GM21360 (cell line): Measurements from ENCODE around the gene NAPB.

Source experiments
- ATAC-seq: cut with Tn5 transposase; IDR thresholded peaks from one replicate; pipeline ENCODE4 v1.9.1; 2021; ENCODE audit warnings: mild to moderate bottlenecking, moderate library complexity; ENCODE audit not compliant: unreplicated experiment

NAPB gene

DNA sequence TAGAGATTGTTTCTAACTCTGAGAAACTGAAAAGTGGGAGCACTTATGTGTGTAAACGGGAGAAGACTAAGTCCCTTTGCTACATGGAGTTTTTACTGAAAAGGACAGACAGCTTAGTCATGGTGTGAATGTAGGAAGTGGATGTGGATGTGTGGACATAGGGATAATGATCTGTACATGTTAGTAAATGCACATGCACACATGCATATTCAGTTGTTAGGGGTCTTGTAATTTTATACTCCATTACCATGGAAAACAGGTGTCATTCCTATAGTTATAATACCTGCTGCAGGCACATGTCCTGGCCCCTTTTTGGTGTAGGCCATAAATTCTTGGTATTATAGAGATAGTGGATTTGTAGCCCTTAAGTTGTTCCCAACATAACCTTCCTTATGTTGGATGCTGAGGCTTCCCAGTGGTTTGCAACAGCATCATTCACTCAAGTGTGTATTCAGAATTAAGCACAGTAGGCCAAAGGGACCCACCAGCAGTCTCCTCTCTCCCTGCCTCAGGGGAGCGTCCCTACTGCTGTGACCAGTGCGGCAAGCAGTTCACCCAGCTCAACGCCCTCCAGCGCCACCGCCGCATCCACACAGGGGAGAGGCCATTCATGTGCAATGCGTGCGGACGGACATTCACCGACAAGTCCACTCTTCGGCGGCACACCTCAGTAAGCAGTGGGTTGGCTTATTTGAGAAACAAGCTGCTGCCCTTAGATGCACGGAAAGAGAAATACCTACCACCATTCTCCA lies 52.0 kb downstream of the NAPB start:
- no peak for ATAC-seq

DNA sequence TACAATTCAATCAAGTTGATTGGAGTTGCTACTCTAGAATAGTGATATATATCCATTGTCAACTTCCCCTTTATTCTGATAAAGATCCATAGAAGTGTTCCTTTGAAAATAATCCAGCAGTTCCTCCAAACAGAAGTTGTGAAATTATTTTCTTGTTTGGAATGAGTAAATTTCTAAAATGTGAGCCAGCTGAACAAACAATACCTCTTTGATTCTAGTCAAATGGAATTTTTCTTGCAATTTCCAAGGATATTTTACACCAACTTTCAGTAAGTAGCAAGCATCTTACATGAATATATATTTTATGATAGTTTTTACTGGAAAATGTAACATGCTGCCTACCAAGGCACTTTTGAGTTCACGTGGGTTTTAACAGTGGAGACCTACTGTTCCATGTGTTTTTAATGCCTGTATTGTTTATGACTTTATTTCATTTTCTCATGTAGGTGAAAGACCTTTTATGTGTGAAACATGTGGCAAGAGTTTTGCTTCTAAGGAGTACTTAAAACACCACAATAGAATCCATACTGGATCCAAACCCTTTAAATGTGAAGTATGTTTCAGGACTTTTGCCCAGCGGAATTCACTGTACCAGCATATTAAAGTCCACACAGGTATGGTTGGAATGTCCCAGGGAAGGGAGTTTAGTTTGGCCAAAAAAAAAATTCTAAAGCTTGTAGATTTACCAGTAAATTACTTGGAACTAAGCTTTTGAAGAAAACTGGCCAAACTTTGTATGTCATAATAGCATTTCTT lies 52.8 kb downstream of the NAPB start:
- ATAC-seq, result no peak

GRCh38 chr20:23367770-23368169 lies 53.5 kb downstream of the NAPB start:
- ATAC-seq, result no peak

- ATAC-seq, result no peak
Measured at GRCh38 chr20:23366384-23366783, 54.9 kb downstream of the NAPB start.

GRCh38 chr20:23365390-23366165 lies 55.7 kb downstream of the NAPB start:
- no peak for ATAC-seq

DNA sequence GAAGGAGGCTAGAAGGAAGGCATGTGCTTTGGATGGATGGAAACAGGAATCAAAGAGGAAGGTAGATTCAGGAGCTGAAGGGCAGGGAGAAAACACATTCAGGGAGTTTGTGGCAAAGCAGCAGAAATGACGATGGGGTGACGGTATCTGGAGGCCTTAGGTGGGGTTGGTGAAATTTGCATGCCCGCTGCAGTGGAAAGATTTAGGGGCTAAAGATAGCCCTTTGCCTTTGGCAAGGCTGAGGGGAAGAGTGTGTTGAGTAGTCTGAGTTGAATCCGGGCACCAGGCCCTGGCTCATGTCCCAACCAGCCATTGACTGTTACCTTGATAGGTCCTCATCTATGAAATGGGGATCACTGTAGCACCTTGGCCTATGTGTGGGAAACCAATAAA lies 58.0 kb downstream of the NAPB start:
- ATAC-seq, result no peak

DNA sequence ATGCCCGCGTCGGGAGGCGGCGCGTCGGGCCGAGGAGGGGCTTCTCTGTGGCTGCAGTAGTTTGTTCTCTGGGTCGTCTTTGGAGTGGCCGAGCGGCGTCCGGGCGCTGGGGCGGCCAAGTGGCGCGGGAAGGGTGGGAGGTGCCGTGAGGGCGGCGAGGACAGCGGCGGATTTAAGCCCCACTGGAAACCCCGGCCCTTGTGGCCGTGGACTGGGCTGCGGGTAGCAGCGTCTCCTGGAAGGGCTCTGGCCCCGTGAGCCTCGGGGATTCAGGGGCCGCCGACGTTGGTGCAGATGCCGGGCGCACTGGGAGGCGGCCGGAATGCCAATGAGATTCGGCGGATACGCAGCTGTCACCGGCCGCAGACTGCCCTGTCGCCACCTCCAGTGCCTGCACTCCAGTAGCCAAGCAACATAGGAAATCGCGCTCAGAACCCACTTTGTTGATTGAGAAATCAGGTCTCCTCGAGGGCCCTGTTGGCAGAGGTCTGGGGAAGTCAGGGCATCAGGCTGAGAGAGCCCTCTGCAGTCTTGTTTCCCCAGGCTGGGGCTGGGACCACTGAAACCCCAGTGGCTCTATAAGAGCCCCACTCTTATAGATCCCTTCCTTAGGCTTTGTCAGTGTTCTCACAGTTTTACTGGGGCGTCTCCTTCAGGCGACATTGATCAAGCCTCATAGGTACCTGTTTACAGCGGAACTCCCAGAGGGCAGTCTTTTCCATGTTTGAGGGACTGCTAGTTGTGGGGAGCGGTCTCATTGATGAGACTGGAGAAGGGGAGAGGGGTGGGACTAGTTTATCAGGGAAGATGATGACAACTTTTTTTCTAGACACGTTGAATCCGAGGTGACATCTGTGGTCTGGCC lies 58.7 kb downstream of the NAPB start:
- peak; percentile 11 for ATAC-seq

- ATAC-seq, result peak; percentile 61
Measured at GRCh38 chr20:23361476-23362391, 59.6 kb downstream of the NAPB start, which contains the start of gene GZF1. GZF1 (plus strand) TSS chr20:23362182; CDS start chr20:23364384, 2,202 bp downstream.

DNA sequence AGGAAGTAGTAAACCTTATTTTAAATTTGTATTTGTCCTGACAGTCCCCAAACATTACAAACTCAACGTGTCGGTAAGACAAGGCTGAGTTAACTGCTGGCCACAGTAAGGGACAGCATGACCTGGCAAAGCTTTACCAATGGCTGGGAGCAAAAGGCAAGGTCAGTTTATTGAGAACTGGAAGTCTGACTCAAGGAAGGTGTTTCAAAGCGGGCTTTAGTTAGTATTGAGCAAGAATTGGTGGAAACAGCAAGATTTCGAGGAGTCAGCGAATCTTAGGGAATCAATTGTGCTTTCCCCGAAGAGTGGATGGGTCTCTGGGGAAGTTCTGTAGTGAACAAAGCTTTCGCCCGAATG lies 60.2 kb downstream of the NAPB start:
- no peak for ATAC-seq

DNA sequence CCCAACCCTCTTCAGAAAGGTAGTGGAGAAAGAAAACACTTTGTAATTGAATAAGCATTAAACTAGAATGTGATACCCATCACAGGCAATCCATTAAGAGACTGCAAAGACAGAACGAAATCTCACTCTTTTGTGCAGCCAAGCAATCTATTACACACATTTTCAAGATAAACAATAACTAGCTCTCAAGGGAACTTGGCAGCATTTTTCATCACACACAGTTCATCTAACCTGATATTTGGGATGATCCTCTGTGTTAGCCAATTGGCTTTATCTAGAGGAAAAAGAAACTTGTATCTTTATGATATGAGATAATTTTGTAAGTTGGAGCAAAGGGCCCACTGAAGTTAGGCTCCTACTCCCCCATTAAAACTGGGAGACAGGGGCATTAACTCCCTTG lies 60.8 kb downstream of the NAPB start:
- ATAC-seq, result no peak

- no peak for ATAC-seq
Measured at GRCh38 chr20:23358923-23359593, 62.2 kb downstream of the NAPB start.

DNA sequence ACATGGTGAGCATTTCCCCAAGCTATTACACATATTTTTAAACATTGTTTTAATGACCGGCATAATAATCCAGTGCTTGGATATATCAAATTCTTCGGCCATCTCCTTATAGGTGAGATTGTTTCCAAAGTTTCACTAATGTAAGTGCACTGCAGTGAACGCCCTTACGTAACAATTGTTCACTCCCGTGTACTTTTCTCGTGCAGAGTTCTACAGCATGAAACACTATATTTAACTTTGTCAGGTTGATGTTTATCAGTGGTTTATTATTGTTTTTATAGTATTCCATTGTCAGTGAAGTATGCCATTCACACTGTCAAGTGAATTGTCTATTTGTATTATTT lies 62.8 kb downstream of the NAPB start:
- ATAC-seq, result no peak

DNA sequence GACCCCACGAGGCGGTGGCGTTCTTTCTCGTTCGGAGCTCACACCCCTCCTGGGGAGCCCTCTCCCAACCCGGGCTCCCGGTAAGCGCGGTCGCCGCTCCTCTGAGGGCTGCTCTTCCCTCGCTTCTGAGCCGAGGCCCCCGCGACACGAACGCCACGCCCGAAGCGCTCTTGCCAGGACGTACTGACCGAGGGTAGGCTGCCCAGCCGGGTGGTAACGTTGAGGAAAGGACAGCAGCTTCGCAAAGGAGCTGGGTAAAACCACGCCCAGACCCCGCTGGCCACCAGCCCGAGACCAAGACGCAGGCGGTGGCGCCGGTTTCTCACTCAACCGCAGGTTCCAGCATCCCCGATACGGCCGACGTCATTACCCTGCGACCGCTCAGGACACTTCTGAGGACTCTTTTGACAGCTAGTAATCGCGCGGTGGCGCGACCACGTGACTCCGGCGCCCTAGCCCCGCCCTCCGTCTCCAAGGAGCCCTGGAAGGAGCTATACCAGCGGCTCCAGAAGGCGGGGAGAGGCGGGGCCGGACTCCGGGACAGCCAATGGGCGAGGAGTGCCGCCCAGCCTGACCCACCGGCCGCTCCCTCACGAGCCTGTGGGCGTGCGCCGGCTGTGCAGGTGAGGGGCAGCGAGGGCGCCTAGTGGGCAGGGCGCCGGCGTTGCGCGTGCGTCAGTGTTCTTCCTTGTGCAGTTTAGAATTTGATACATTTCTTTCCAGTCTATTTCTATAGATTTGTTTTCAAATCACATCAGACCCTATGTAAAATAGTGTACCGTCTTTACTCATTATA lies 63.3 kb downstream of the NAPB start:
- peak; percentile 75 for ATAC-seq

DNA sequence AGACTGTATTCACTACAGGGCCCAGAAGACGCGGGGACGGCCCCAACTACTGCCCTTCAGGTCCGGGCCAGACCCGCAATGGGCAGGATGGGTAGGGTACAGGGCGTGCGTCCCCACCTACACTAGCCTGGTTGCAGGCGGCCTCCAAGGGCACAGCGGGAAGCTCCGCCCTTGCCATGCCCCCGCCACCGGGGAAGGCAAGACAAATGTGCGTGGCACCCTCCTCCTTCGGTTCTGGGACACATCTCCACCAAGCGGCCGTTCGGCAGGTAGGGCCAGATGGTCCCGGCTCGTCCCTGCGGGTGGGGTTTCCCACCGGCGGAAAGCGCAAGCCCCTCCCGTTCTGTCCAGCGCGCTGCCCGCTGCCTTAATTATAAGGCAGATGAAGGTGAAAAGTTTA lies 65.1 kb downstream of the NAPB start:
- ATAC-seq, result no peak

DNA sequence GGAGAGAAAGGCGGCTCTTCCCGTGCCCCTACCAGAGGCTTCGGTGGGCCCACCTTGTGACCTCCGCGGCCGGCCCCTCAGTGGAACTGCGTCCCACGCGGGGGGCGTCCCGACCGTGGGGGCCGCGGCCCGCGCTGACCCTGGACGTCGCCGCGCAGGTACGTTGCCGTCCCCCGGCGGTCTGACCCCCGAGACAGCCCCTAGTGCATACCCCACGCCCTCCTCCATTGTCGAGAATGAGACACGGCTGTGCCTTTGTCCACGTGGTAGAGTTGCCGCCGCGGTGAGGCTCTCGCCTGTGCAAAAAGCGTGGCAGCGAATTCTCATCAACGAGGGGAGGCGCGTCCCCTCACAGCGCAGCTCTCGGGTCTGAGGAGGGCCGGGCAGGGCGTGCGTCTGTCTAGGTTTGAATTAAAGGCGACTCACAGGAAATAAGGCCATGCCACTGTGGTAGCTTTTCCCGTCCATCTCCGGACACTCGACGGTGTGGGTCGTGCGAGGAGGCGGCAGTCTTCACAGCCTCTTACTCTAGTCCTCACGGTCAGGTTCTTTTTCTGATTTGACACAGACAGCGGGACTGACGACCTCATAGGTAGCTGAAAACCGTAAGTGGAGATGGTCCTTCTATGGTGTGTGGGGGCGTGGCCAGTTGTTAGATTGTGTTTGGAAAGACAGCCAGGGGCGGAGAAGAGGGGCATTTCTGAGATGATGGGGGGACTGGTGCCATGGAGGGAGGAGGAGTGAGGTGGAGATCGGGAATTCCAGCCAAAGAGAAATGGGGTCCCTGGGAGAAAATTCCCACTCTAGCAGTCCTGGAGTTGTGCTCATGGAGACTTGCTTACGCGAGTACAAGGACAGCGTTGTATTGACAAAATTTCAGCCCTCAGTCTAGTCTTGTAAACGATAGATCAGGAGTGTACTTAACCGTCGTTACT lies 70.1 kb downstream of the NAPB start:
- ATAC-seq, result peak; percentile 21

DNA sequence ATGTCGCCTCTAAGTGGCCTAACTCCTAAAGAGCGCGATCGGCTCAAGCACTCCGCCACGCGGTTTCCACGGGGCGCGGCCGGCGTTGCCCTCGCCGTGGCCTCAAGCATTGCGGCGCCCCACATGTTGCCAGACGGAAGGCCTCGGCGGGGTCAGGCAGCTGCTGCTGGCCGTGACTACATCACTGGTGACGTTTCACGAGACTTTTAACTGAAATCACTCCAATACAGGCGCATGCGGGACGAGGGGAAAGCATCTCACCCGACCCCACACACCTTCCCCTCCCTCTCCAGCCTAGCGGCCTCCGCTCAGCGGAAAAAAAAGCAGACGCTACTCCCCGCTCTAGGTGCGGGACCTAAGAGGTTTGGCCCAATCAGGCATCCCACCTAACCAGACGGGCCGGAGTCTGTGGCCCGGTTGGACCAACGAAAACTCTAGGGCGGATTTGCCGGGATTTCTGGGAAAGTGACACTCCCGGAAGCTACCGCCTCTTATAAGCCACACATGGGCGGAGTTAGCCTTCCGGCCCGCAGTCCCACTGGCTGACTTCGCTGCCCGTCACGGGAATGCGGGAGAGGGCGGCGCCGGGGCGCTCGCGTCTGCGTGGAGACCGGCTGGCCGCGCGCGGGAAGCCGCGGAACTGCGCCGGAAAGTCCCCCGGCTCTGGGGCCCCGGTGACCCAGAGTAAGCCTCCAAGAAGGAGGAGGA lies 70.9 kb downstream of the NAPB start, which contains the start of gene NXT1:
Gene NXT1, plus strand, starts transcription at position 596 of the 708 bp plus-strand sequence. CDS start 3,251 bp downstream, outside the sequence.
- peak; percentile 74 for ATAC-seq
